Left ventricle myocardium inferior (tissue), 1 donor: ENCODE data around the gene PJA1. TPM values are rescaled to one million over a fixed set of nuclear protein-coding genes. Genes with fewer than 3 reads are reported as not detected.

Experiments
- DNase-seq: peaks from one replicate; pipeline ENCODE4 v3.0.0-alpha.2; 2020
- H3K27ac ChIP-seq: fragments of 200-600 bp; replicated peaks from 2 replicates; pipeline ENCODE4 v1.8.0; 2021
- H3K27me3 ChIP-seq: fragments of 200-600 bp; 2 replicates; pipeline ENCODE4 v1.8.0; 2021; ENCODE audit warnings: low read depth
- H3K36me3 ChIP-seq: fragments of 200-600 bp; 2 replicates; pipeline ENCODE4 v1.8.0; 2021
- H3K4me1 ChIP-seq: fragments of 200-600 bp; 2 replicates; pipeline ENCODE4 v1.8.0; 2021
- H3K4me3 ChIP-seq: fragments of 200-600 bp; 2 replicates; pipeline ENCODE4 v1.8.0; 2021; ENCODE audit warnings: mild to moderate bottlenecking, moderate library complexity
- H3K9me3 ChIP-seq: fragments of 200-600 bp; replicated peaks from 2 replicates; pipeline ENCODE4 v1.8.0; 2021
- CTCF ChIP-seq: fragments of 200-600 bp; IDR thresholded peaks from 2 replicates; pipeline ENCODE4 v1.8.0; 2021; ENCODE audit warnings: antibody characterized with exemption, mild to moderate bottlenecking, borderline replicate concordance
- intact Hi-C: fragments of 100-400 bp; cut with micrococcal nuclease; formaldehyde crosslinking; loops from one replicate; pipeline ENCODE4 v1.11.0; 2022
- total RNA-seq: library from RNA; stranded (reverse); fragmentation: NEBNext Ultra II Directional; extraction: Animal tissue kit (Norgen Biotek cat#: 25700); gene quantifications from one replicate; pipeline ENCODE4 v1.2.1, GENCODE V29; 2021
- donor health status: DM: no; HTN: yes; CAD: no; lungs with severe emphysema.

PJA1 gene
- total RNA-seq, 1 donor from 2014 or later, result 18.2 TPM

GRCh38 chrX:69179380-69179911 lies 14.2 kb upstream of the PJA1 start:
- no peaks in the 10 kb centered on the region for H3K36me3 ChIP-seq

DNA sequence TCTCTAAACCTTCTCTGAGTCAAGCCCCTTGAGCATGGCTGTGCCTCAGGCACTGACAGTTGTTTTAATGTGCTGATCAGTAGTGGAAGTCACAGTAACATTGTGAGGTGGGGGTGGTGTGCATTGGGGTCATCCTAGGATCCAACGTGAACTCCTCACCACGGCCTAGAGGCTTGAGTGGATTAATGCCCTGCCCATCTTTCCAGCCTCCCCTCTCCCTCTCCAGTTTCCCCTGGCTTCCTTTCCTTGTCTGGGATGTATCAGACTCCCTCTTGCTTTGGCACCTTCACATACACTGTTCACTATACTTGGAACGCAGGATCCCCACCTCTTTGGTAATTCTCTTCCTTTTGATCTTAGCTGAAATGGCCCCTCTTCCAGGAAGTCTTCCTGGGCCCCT lies 13.3 kb upstream of the PJA1 start:
- Histone ChIP-seq H3K4me1 (no peaks in the 10 kb centered on the region), H3K36me3 (no peaks in the 10 kb centered on the region), H3K27ac (no peak overlapping the region), H3K9me3 (no peaks in the 10 kb centered on the region), H3K4me3 (no peak overlapping the region), H3K27me3 (no peaks in the 10 kb centered on the region)
- TF ChIP-seq CTCF, result no peak
- intact Hi-C loops, result no loop called here
- no peak for DNase-seq

More at GRCh38 chrX:69179380-69179911, 14.2 kb upstream of the PJA1 start:
- TF ChIP-seq CTCF, result no peak
- no peak overlapping the region for H3K27ac ChIP-seq
- DNase-seq, result no peak
- H3K9me3 ChIP-seq, result no peaks in the 10 kb centered on the region
- H3K27me3 ChIP-seq, result no peaks in the 10 kb centered on the region
- intact Hi-C loops, result no loop called here
- H3K4me1 ChIP-seq, result no peaks in the 10 kb centered on the region
- no peak overlapping the region for H3K4me3 ChIP-seq

DNA sequence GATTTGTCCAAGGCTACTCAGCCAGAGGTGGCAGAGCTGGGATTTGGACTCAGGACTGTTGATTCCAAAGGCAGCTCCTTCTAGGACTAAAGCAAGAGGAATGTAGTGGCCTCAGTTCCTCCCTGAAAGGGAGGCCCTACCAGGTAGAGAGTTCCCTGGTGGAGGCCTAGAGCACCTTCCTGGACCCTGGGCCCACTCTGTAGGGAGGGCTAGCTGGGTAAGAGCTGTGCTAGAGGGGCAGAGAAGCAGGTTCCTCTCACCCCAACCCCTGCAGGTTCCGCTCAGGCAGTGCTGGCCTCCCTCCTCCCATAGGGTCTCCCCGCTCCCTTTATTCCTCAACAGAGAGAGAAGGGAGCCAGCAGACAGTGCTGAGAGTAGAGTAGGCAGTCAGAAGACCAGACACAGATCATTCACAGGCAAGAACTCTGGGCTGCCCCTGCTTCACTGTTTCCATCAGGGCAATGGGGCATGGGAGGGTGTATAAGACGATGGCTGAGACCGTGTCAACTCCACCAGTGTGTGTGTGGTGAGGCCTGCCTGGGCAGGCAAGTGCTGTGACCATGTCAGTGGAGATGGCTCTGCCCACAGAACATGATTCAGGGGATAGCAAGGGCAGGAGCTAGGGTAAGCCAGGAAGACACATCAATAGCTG lies 12.4 kb upstream of the PJA1 start:
- no peaks in the 10 kb centered on the region for H3K4me1 ChIP-seq
- H3K36me3 ChIP-seq, result no peaks in the 10 kb centered on the region
- no peak overlapping the region for H3K27ac ChIP-seq
- no peak for TF ChIP-seq CTCF
- no peaks in the 10 kb centered on the region for H3K9me3 ChIP-seq
- no peak for DNase-seq
- intact Hi-C loops, result no loop called here
- H3K4me3 ChIP-seq, result no peak overlapping the region
- no peaks in the 10 kb centered on the region for H3K27me3 ChIP-seq

- no peak overlapping the region for H3K27ac ChIP-seq
These were observed 10.8 kb upstream of the PJA1 start for GRCh38 chrX:69176053-69176452.

DNA sequence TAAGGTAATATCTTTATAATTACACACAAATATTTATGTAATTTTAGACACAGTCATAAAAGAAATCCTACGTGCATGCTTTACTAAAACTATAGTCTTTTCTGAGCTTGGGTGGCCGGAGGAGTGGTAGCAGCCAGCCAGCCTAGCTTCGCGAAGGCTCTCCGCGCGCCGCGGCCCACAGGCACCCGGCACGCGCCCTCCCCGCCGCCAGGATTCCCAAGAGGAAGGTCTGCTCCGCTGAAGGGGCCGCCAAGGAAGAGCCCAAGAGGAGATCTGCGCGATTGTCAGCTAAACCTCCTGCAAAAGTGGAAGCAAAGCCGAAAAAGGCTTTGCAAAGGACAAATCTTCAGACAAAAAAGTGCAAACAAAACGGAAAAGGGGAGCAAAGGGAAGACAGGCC lies 8.7 kb upstream of the PJA1 start:
- no peak for TF ChIP-seq CTCF
- Histone ChIP-seq H3K9me3 (no peaks in the 10 kb centered on the region), H3K4me3 (no peak overlapping the region), H3K27ac (no peak overlapping the region), H3K4me1 (no peaks in the 10 kb centered on the region), H3K27me3 (no peaks in the 10 kb centered on the region), H3K36me3 (no peaks in the 10 kb centered on the region)
- intact Hi-C loops, result no loop called here
- DNase-seq, result no peak

More at GRCh38 chrX:69176053-69176452, 10.8 kb upstream of the PJA1 start:
- H3K9me3 ChIP-seq, result no peaks in the 10 kb centered on the region
- no peak for DNase-seq
- H3K4me3 ChIP-seq, result no peak overlapping the region
- no peaks in the 10 kb centered on the region for H3K4me1 ChIP-seq
- no peaks in the 10 kb centered on the region for H3K27me3 ChIP-seq
- TF ChIP-seq CTCF, result no peak
- intact Hi-C loops, result no loop called here
- no peaks in the 10 kb centered on the region for H3K36me3 ChIP-seq
